Peyer's patch (tissue), 4 donors: ENCODE data around the gene MEN1. TPM values are rescaled to one million over a fixed set of nuclear protein-coding genes. Genes with fewer than 3 reads are reported as not detected.
"Not testable (repeated sequence)": the region's sequence is repeated elsewhere in the genome, so short reads cannot be mapped to it uniquely, and the experiment has no call there.

Source experiments
- DNase-seq, 3 donors: peaks; one replicate each; pipeline ENCODE4 v3.0.0-alpha.2; 2017 to 2019
- H3K27ac ChIP-seq, 4 donors: fragments of 200-600 bp; sonication (generic); one replicate each; pipeline ENCODE4 v1.5.1; 2016 to 2019
- H3K27me3 ChIP-seq, 2 donors: fragments of 200-600 bp; sonication (generic); one replicate each; pipeline ENCODE4 v1.5.1; 2019
- H3K36me3 ChIP-seq, 3 donors: fragments of 200-600 bp; sonication (generic); one replicate each; pipeline ENCODE4 v1.5.1; 2016 to 2019
- H3K4me1 ChIP-seq, 4 donors: fragments of 200-600 bp; sonication (generic); one replicate each; pipeline ENCODE4 v1.5.1; 2016 to 2019
- H3K4me3 ChIP-seq, 4 donors: fragments of 200-600 bp; sonication (generic); 1 replicate in 3 of 4; 2 replicates in 1 of 4; pipeline ENCODE4 v1.5.1; 2016 to 2019; ENCODE audit warnings: mild to moderate bottlenecking in 1 of 4
- H3K9me3 ChIP-seq, 4 donors: fragments of 200-600 bp; sonication (generic); one replicate each; pipeline ENCODE4 v1.5.1; 2016 to 2019; ENCODE audit warnings: mild to moderate bottlenecking in 1 of 4
- CTCF ChIP-seq, 6 experiments: fragments of 450-650 bp in 4 of 6; fragments of 200-600 bp in 2 of 6; sonication (generic) in 1 of 6; IDR thresholded peaks; one replicate each; pipeline ENCODE4 v1.5.1; 2017 to 2019; ENCODE audit warnings: antibody characterized with exemption in 6 of 6, mild to moderate bottlenecking in 3 of 6, moderate library complexity in 1 of 6
- POLR2A ChIP-seq, 2 donors: fragments of 450-650 bp; IDR thresholded peaks; one replicate each; pipeline ENCODE4 v1.5.1; 2017; ENCODE audit warnings: antibody characterized with exemption in 2 of 2, mild to moderate bottlenecking in 2 of 2, moderate library complexity in 2 of 2
- total RNA-seq, 4 donors: library from RNA; depleted of rRNA; stranded (reverse); fragments of >200 nt; gene quantifications; one replicate each; pipeline ENCODE4 v1.1.0, GENCODE V29; 2016

MEN1 gene
- total RNA-seq, 4 donors from 2014 or later: 20.3 to 47.0 (median 31.9) TPM

- Histone ChIP-seq H3K9me3 (no peaks in the 10 kb centered on the region), H3K27ac (peak overlapping the region; percentile 34 to 94 (median 79)), H3K27me3 (no peaks in the 10 kb centered on the region), H3K36me3 (peaks cover 0 to 12% (median 0%) of the 10 kb centered on the region in 3 donors), H3K4me3 (no peak overlapping the region), H3K4me1 (peaks cover 5 to 83% (median 58%) of the 10 kb centered on the region in 4 donors)
- peak; percentile 89 to 95 (median 90) for DNase-seq
- peak in 5 of 6 experiments; percentile 24 to 60 (median 53) for TF ChIP-seq CTCF (IDR thresholded peaks at IDR 0.05)
- no peak for TF ChIP-seq POLR2A (IDR thresholded peaks at IDR 0.05)
Observed at GRCh38 chr11:64848826-64849597, 38.7 kb upstream of the MEN1 start.

GRCh38 chr11:64848214-64848825 lies 38.0 kb upstream of the MEN1 start:
- peak in 1 of 3 donors; percentile 54 for DNase-seq
- peaks cover 5 to 83% (median 51%) of the 10 kb centered on the region in 4 donors for H3K4me1 ChIP-seq
- H3K4me3 ChIP-seq: no peak overlapping the region

GRCh38 chr11:64846998-64847666 lies 36.8 kb upstream of the MEN1 start:
- Histone ChIP-seq H3K27ac (peak overlapping the region in 3 of 4 donors; percentile 71 to 94 (median 87)), H3K9me3 (no peaks in the 10 kb centered on the region), H3K36me3 (no peaks in the 10 kb centered on the region), H3K4me1 (peaks cover 8 to 71% (median 41%) of the 10 kb centered on the region in 4 donors), H3K4me3 (no peak overlapping the region), H3K27me3 (no peaks in the 10 kb centered on the region)
- TF ChIP-seq POLR2A (IDR thresholded peaks at IDR 0.05): peak in 1 of 2 donors; percentile 43
- peak; percentile 94 to 99 (median 99) for TF ChIP-seq CTCF (IDR thresholded peaks at IDR 0.05)
- peak; percentile 92 to 97 (median 96) for DNase-seq

More at GRCh38 chr11:64848214-64848825, 38.0 kb upstream of the MEN1 start:
- Histone ChIP-seq H3K36me3 (peaks cover 0 to 5% (median 0%) of the 10 kb centered on the region in 3 donors), H3K27ac (peak overlapping the region; percentile 34 to 94 (median 79)), H3K27me3 (no peaks in the 10 kb centered on the region), H3K9me3 (no peaks in the 10 kb centered on the region)
- TF ChIP-seq CTCF (IDR thresholded peaks at IDR 0.05): peak in 1 of 6 experiments; percentile 21
- TF ChIP-seq POLR2A (IDR thresholded peaks at IDR 0.05): peak in 1 of 2 donors; percentile 68

GRCh38 chr11:64845776-64846129 lies 35.4 kb upstream of the MEN1 start:
- H3K4me1 ChIP-seq: peaks cover 8 to 57% (median 28%) of the 10 kb centered on the region in 4 donors
- not testable (repeated sequence) for H3K4me3 ChIP-seq, H3K36me3 ChIP-seq, H3K27me3 ChIP-seq, H3K9me3 ChIP-seq, DNase-seq
- H3K27ac ChIP-seq: peak overlapping the region in 2 of 4 donors; percentile 17 to 35

GRCh38 chr11:64845129-64845775 lies 34.9 kb upstream of the MEN1 start:
- TF ChIP-seq POLR2A (IDR thresholded peaks at IDR 0.05) (no peak), CTCF (IDR thresholded peaks at IDR 0.05) (no peak)
- DNase-seq: no peak
- Histone ChIP-seq H3K4me1 (peaks cover 8 to 52% (median 24%) of the 10 kb centered on the region in 4 donors), H3K27me3 (no peaks in the 10 kb centered on the region), H3K36me3 (peaks cover 0 to 5% (median 0%) of the 10 kb centered on the region in 3 donors), H3K9me3 (no peaks in the 10 kb centered on the region), H3K4me3 (peak overlapping the region; percentile 64 to 80 (median 74)), H3K27ac (peak overlapping the region; percentile 85 to 96 (median 88))
